ENCODE measurements around the gene ITGA8.

GRCh38 chr10:15562116-15562515 lies 157.6 kb downstream of the ITGA8 start:
- TF ChIP-seq CTCF (IDR thresholded peaks at IDR 0.05 in 8 of 11, conservative IDR thresholded peaks at IDR 0.05 in 3 of 11) (no peak), POLR2A (IDR thresholded peaks at IDR 0.05) (no peak)

All from spleen (tissue), 7 donors.